CD4-positive, alpha-beta T cell treated with Interleukin-10 for 1 hour (primary cell): ENCODE data around the gene KCNIP3.
"Not testable (repeated sequence)": the region's sequence is repeated elsewhere in the genome, so short reads cannot be mapped to it uniquely, and the experiment has no call there.

Experiments used
- DNase-seq: peaks from one replicate; pipeline ENCODE4 v3.0.0-alpha.2; 2020

Gene KCNIP3

GRCh38 chr2:95296880-95297487 is at the start of gene KCNIP3:
TSS of gene KCNIP3 (plus strand) at chr2:95297347. CDS start at chr2:95297439, 92 bp downstream.
- no peak for DNase-seq

GRCh38 chr2:95258271-95258670 is 38.9 kb upstream of the KCNIP3 start:
- no peak for DNase-seq

- no peak for DNase-seq
These were observed 36.8 kb upstream of the KCNIP3 start for GRCh38 chr2:95260028-95261023.

GRCh38 chr2:95261602-95262001 is 35.5 kb upstream of the KCNIP3 start:
- no peak for DNase-seq

- no peak for DNase-seq
These were observed 34.1 kb upstream of the KCNIP3 start for GRCh38 chr2:95262896-95263542.

GRCh38 chr2:95264624-95265023 is 32.5 kb upstream of the KCNIP3 start:
- DNase-seq = no peak

GRCh38 chr2:95265182-95265581 is 32.0 kb upstream of the KCNIP3 start:
- no peak for DNase-seq

GRCh38 chr2:95266781-95267430 is 30.2 kb upstream of the KCNIP3 start:
- DNase-seq = no peak

- no peak for DNase-seq
These were observed 29.5 kb upstream of the KCNIP3 start for GRCh38 chr2:95267458-95268210.

GRCh38 chr2:95268211-95269035 is 28.7 kb upstream of the KCNIP3 start:
- no peak for DNase-seq

- DNase-seq = no peak
These were observed 28.0 kb upstream of the KCNIP3 start for GRCh38 chr2:95269036-95269680.

- not testable (repeated sequence) for DNase-seq
These were observed 27.4 kb upstream of the KCNIP3 start for GRCh38 chr2:95269745-95270144.

- no peak for DNase-seq
These were observed 26.5 kb upstream of the KCNIP3 start for GRCh38 chr2:95270541-95271081.

GRCh38 chr2:95271381-95271971 is 25.7 kb upstream of the KCNIP3 start:
- no peak for DNase-seq

- DNase-seq = no peak
These were observed 24.8 kb upstream of the KCNIP3 start for GRCh38 chr2:95272299-95272751.

- DNase-seq = no peak
These were observed 24.4 kb upstream of the KCNIP3 start for GRCh38 chr2:95272781-95273180.

- DNase-seq = no peak
These were observed 23.4 kb upstream of the KCNIP3 start for GRCh38 chr2:95273566-95274290.

GRCh38 chr2:95274291-95275150 is 22.6 kb upstream of the KCNIP3 start, which contains the start of gene PROM2:
TSS of gene PROM2 (plus strand) at chr2:95274449. CDS start at chr2:95274586, 137 bp downstream.
- no peak for DNase-seq
